ENCODE data around the gene FAM107B.
A peak's percentile ranks its signal among the peaks of the same experiment; 100 is the strongest.

FAM107B gene

DNA sequence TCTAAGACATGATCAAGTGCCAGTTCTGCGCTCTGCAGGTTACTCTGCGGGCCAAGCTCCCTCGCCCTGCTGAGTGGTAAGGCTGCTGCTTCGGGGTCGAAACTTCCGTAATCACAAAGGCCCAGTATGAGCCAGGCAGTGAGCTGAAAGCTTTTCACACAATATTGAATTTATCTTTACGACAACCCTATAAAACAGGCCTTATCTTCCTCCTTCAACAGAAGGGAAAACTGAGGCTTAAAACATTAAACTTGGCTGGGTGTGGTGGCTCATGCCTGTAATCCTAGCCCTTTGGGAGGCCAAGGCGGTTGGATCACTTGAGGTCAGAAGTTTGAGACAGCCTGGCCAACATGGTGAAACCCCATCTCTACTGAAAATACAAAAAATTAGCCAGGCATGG lies 83.3 kb downstream of the FAM107B start:
- DNase-seq = no peak

- DNase-seq = peak; percentile 82
Measured at GRCh38 chr10:14688606-14689005, 86.1 kb downstream of the FAM107B start.

DNA sequence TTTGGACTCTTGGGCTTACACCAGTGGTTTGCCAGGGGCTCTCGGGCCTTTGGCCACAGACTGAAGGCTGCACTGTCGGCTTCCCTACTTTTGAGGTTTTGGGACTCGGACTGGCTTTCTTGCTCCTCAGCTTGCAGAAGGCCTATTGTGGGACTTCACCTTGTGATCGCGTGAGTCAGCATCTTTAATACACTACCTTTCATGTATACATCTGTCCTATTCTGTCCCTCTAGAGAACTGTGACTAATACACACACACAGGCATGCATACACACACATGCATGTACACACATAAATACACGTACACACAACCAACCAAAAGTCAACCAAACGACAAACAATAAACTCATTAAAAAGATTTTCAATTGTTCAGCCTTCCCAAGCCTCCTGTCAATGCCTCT lies 86.5 kb downstream of the FAM107B start:
- peak; percentile 34 for DNase-seq

GRCh38 chr10:14687340-14687739 lies 87.4 kb downstream of the FAM107B start:
- DNase-seq = no peak

GRCh38 chr10:14686356-14686755 lies 88.3 kb downstream of the FAM107B start:
- DNase-seq = peak; percentile 33

- DNase-seq = no peak
Measured at GRCh38 chr10:14684354-14684753, 90.3 kb downstream of the FAM107B start.

GRCh38 chr10:14683256-14683655 lies 91.4 kb downstream of the FAM107B start:
- no peak for DNase-seq

GRCh38 chr10:14681802-14682201 lies 92.9 kb downstream of the FAM107B start:
- no peak for DNase-seq

- no peak for DNase-seq
Measured at GRCh38 chr10:14681305-14681704, 93.4 kb downstream of the FAM107B start.

- no peak for DNase-seq
Measured at GRCh38 chr10:14678637-14679036, 96.1 kb downstream of the FAM107B start.

- DNase-seq = no peak
Measured at GRCh38 chr10:14676732-14677131, 98.0 kb downstream of the FAM107B start.

DNA sequence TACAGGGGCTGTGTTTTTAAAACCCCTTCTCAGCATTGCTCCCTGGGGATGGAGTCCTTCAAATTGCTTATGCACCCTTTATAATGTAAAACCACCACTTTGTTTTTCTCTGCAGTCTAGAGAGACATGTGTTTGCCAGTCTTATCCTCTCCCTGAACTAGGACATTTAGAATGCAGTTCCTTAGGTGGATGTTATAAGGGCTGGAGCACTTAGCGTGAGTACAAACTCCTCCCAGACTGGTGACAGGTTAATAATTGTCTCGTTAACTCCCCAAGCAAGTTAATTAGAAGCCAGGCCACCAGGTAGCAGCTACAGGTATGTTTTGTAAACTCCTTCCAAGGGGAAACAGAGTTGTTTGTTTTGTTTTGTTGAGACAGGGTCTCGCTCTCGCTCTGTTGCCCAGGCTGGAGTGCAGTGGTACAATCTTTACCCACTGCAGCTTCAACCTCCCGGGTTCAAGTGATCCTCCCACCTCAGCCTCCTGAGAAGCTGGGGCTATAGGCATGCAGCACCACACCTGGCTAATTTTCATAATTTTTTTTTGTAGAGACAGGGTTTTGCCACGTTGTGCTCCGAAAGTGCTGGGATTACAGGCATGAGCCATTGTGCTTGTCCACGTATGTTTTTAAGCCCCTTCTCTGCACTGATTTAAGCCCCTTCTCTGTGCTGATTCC lies 100.2 kb downstream of the FAM107B start:
- DNase-seq = no peak

GRCh38 chr10:14673189-14673861 lies 101.4 kb downstream of the FAM107B start:
- DNase-seq = peak; percentile 48

- DNase-seq = no peak
Measured at GRCh38 chr10:14671386-14671831, 103.3 kb downstream of the FAM107B start.

GRCh38 chr10:14670551-14671240 lies 104.0 kb downstream of the FAM107B start:
- DNase-seq = peak; percentile 21

- no peak for DNase-seq
Measured at GRCh38 chr10:14669576-14669975, 105.1 kb downstream of the FAM107B start.

- DNase-seq = no peak
Measured at GRCh38 chr10:14667781-14668180, 106.9 kb downstream of the FAM107B start.

GRCh38 chr10:14667280-14667679 lies 107.4 kb downstream of the FAM107B start:
- DNase-seq = no peak

DNA sequence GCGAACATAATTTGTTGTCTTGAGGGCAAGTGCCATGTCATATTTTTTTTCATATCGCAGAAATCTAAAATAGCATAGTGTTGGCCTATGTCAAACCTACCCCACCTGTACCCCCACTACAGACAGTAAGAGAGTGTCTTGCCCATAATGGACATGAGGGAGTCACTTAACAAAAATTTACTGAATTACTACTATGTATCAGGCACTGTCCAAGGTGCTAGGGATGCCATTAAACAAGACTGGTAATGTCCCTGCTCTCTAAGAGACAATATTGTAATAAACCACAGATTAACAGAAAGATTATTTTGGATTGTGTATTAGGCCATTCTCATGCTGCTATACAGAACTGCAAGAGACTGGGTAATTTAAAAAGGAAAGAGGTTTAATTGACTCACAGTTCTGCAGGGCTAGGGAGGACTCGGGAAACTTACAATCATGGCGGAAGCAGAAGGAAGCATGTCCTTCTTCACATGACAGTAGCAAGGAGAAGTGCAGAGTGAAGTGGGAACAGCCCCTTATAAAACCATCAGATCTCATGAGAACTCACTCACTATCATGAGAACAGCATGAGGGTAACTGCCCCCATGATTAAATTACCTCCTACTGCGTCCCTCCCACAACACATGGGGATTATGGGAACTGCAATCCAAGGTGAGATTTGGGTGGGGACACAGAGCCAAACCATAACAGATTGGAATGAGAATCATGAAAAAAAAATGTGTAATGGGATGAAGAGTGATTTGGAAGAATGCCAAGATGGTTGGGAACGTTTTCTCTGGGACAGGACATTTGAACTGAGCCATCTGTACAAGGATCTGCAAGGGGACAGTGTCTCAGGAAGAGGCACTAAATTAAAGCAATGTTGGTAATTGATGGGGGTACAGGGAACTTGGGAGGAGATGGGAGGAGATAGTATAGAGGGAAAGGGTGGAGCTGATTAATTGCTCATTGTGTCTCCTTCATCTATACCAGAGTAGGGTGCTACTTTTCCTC lies 108.5 kb downstream of the FAM107B start:
- no peak for DNase-seq

GRCh38 chr10:14665304-14665703 lies 109.4 kb downstream of the FAM107B start:
- DNase-seq = no peak

DNA sequence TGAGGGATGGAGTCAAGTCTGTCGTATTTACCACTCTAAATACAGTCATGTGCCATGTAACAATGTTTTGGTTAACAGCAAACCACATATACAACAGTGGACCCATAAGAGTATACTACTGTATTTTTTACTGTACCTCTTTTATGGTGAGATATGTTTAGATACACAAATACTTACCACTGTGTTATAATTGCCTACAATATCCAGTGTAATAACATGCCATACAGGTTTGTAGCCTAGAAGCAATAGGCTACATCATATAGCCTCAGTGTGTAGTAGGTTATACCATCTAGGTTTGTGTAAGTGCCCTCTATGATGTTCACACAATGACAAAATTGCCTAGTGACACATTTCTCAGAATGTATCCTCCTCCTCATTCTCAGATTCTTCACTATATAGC lies 110.4 kb downstream of the FAM107B start:
- no peak for DNase-seq

- no peak for DNase-seq
Measured at GRCh38 chr10:14661818-14662217, 112.9 kb downstream of the FAM107B start.
